MV-4-11 (cell line): ENCODE data around the gene VANGL2.

Experiments used
- DNase-seq: peaks from one replicate; lab custom pipeline; 2025; lab: John Stamatoyannopoulos, UW

The VANGL2 gene

GRCh38 chr1:160400223-160400645 lies at the start of gene VANGL2:
Gene VANGL2, plus strand, starts transcription at chr1:160400564. Its CDS starts 15,274 bp downstream, at chr1:160415838.
- no peak for DNase-seq

- no peak for DNase-seq
These were observed 48.7 kb upstream of the VANGL2 start for GRCh38 chr1:160351629-160352028.

- DNase-seq, result no peak
These were observed 47.8 kb upstream of the VANGL2 start for GRCh38 chr1:160352555-160352954.

GRCh38 chr1:160353223-160353622 lies 47.1 kb upstream of the VANGL2 start:
- DNase-seq, result no peak

GRCh38 chr1:160354388-160354985 lies 45.9 kb upstream of the VANGL2 start:
- DNase-seq, result no peak

- DNase-seq, result no peak
These were observed 42.9 kb upstream of the VANGL2 start for GRCh38 chr1:160357286-160358002.

- no peak for DNase-seq
These were observed 42.3 kb upstream of the VANGL2 start for GRCh38 chr1:160358073-160358472.

- DNase-seq, result no peak
These were observed 40.7 kb upstream of the VANGL2 start for GRCh38 chr1:160359559-160360226.

GRCh38 chr1:160360227-160360695 lies 40.1 kb upstream of the VANGL2 start:
- no peak for DNase-seq

GRCh38 chr1:160361199-160361598 lies 39.2 kb upstream of the VANGL2 start:
- DNase-seq, result no peak

GRCh38 chr1:160361814-160362167 lies 38.6 kb upstream of the VANGL2 start:
- DNase-seq, result no peak

GRCh38 chr1:160362168-160362957 lies 38.0 kb upstream of the VANGL2 start:
- no peak for DNase-seq

- DNase-seq, result no peak
These were observed 37.4 kb upstream of the VANGL2 start for GRCh38 chr1:160363010-160363409.

GRCh38 chr1:160363951-160364735 lies 36.2 kb upstream of the VANGL2 start:
- DNase-seq, result no peak

GRCh38 chr1:160365325-160365724 lies 35.0 kb upstream of the VANGL2 start:
- no peak for DNase-seq

- no peak for DNase-seq
These were observed 33.4 kb upstream of the VANGL2 start, which contains the start of gene NHLH1 for GRCh38 chr1:160366731-160367515. Gene NHLH1, plus strand, starts transcription at chr1:160367071. Its CDS starts 3,661 bp downstream, at chr1:160370732.

GRCh38 chr1:160367516-160367900 lies 32.9 kb upstream of the VANGL2 start:
- DNase-seq, result no peak

GRCh38 chr1:160367934-160368923 lies 32.1 kb upstream of the VANGL2 start:
- no peak for DNase-seq

- DNase-seq, result no peak
These were observed 31.3 kb upstream of the VANGL2 start for GRCh38 chr1:160369087-160369486.
